Skeletal muscle tissue (tissue), 4 donors: Measurements from ENCODE around the gene SGPP2. TPM values are rescaled to one million over a fixed set of nuclear protein-coding genes. Genes with fewer than 3 reads are reported as not detected.

Source experiments
- H3K27ac ChIP-seq: one replicate; pipeline ENCODE4 v1.7.0; 2013; ENCODE audit warnings: mild to moderate bottlenecking, low read depth, low read length, inconsistent platforms
- H3K27me3 ChIP-seq, 3 donors: one replicate each; pipeline ENCODE4 v1.7.0; 2013; ENCODE audit warnings: low read length in 3 of 3; ENCODE audit not compliant: control insufficient read depth in 3 of 3, insufficient read depth in 3 of 3
- H3K36me3 ChIP-seq, 3 donors: one replicate each; pipeline ENCODE4 v1.7.0; 2013; ENCODE audit warnings: low read length in 3 of 3; ENCODE audit not compliant: control insufficient read depth in 3 of 3, insufficient read depth in 3 of 3
- H3K4me1 ChIP-seq, 3 donors: one replicate each; pipeline ENCODE4 v1.7.0; 2013; ENCODE audit warnings: low read length in 3 of 3, mild to moderate bottlenecking in 3 of 3; ENCODE audit not compliant: control insufficient read depth in 3 of 3, insufficient read depth in 3 of 3
- H3K4me3 ChIP-seq, 3 donors: one replicate each; pipeline ENCODE4 v1.7.0; 2013; ENCODE audit warnings: low read length in 3 of 3
- H3K9ac ChIP-seq, 3 donors: one replicate each; pipeline ENCODE4 v1.7.0; 2013; ENCODE audit warnings: low read length in 3 of 3, mild to moderate bottlenecking in 3 of 3, moderate library complexity in 2 of 3, low read depth in 1 of 3
- H3K9me3 ChIP-seq, 3 donors: one replicate each; pipeline ENCODE4 v1.7.0; 2013; ENCODE audit warnings: low read length in 3 of 3; ENCODE audit not compliant: control insufficient read depth in 3 of 3
- total RNA-seq: library from RNA; depleted of rRNA; stranded (reverse); fragments of >200 nt; gene quantifications from one replicate; pipeline ENCODE4 v1.2.3, GENCODE V29; 2014
- donor health status: Osteomylitis.

SGPP2 gene
- total RNA-seq, 1 donor from 2014 or later, result not detected

DNA sequence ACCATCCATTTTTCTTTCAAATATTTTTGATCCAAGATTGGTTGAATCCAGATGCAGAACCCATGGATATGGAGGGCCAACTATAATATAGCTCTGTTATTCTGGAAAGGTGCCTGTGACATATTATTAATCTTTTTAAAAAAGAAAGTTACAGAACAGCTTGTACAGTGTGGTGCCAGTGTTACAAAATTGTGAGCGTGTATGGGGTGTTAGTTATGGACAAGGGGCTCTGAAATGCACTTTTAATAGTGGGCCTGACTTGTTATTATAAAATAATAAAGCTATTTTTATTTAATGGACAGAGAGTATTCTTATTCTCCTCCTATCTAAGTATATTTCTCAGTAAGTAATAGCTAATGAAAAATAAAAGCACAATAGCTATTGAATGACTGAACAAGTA lies 120.3 kb downstream of the SGPP2 start:
- Histone ChIP-seq H3K27me3 (no peaks in the 10 kb centered on the region), H3K27ac (no peak overlapping the region), H3K9ac (no peak overlapping the region), H3K9me3 (no peaks in the 10 kb centered on the region), H3K36me3 (no peaks in the 10 kb centered on the region), H3K4me1 (no peaks in the 10 kb centered on the region), H3K4me3 (no peak overlapping the region)

DNA sequence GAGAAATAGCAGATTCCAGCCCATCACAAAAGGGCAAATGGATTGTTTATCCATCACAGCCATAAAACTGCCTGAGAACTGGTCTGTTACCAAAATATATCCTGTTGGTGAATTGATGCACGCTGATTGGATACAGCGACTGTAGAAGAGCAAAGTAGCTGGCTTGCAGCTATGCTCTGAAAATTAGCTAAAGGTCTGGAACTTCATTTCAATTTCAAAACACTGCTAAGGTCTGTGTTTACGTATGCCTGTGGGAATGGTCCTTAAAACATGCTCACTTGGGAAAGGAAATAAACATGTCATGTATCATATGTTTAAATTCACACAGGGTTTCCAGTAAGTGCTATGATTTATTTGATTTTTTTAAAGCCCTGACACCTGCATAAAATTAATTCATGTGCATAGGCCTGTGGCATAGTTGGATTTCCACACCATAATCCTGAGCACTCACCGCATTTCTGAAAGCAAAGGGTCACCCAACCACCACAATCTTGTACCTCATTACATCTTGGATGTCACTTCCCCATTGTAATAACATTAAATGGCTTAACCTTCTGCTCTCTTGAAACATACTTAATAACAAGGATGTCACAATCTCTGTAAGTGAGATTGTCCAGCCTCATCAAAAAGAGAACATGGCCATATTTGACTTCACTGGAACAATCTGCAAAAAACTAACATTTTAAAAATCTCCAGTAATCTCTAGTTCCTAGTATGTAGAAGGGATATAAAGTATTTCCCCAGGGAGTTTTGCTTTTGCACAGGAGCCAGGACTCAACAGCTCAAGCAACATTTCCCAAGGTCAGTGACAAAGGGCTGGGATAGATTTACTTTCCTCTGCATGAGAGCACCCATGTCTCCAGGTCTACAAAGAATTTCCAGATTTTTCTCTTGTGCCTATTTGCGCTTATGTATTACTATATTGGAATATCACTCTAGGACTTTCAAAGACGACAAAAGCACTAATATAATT lies 121.8 kb downstream of the SGPP2 start:
- Histone ChIP-seq H3K4me1 (no peaks in the 10 kb centered on the region), H3K27me3 (peaks cover 0 to 2% (median 0%) of the 10 kb centered on the region in 3 donors), H3K9me3 (no peaks in the 10 kb centered on the region), H3K36me3 (no peaks in the 10 kb centered on the region), H3K9ac (no peak overlapping the region), H3K27ac (no peak overlapping the region), H3K4me3 (no peak overlapping the region)

DNA sequence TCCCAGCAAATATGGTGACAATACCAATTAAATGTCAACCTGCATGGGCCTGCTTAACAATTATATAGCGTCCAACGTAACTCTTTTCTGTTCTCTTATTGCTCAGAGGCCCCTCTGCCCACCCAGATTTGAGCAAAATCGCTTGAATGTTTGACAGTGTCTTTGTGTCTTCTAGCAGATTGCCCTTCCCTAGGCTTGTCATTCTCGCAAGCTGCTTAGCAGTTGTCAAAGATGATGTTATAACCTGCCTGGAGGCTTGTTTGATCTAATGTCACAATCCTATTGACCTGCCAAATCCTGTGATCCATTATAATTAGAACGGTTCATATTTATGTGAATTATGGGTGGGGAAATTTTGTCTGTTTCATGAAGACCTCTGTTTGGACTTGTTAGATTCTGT lies 122.7 kb downstream of the SGPP2 start:
- H3K9ac ChIP-seq, result no peak overlapping the region
- H3K27ac ChIP-seq, result no peak overlapping the region
- H3K27me3 ChIP-seq, result peaks cover 0 to 3% (median 0%) of the 10 kb centered on the region in 3 donors
- H3K4me3 ChIP-seq, result no peak overlapping the region
- H3K9me3 ChIP-seq, result no peaks in the 10 kb centered on the region
- no peaks in the 10 kb centered on the region for H3K36me3 ChIP-seq
- H3K4me1 ChIP-seq, result no peaks in the 10 kb centered on the region

DNA sequence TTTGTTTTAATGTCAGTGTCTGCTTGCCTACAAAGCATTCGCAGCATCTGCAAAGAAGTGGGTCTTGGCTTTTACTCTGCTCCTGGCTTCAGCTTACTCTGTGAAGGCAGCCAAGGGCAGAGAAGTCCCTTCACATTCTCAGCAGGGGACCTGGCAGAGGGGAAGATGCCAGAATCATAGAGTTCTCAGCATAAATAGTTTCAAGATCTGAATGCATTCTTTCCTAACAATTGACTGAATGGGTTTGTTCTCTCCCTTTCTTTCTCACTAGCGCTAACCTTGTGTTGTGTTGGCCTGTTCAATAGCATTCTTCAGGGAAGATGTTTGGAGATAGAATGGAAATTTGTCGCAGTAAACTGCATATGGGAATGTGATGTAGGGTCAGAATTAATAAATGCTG lies 124.6 kb downstream of the SGPP2 start:
- Histone ChIP-seq H3K36me3 (no peaks in the 10 kb centered on the region), H3K27ac (no peak overlapping the region), H3K9me3 (no peaks in the 10 kb centered on the region), H3K4me1 (no peaks in the 10 kb centered on the region), H3K27me3 (peaks cover 0 to 8% (median 0%) of the 10 kb centered on the region in 3 donors), H3K4me3 (no peak overlapping the region), H3K9ac (no peak overlapping the region)

DNA sequence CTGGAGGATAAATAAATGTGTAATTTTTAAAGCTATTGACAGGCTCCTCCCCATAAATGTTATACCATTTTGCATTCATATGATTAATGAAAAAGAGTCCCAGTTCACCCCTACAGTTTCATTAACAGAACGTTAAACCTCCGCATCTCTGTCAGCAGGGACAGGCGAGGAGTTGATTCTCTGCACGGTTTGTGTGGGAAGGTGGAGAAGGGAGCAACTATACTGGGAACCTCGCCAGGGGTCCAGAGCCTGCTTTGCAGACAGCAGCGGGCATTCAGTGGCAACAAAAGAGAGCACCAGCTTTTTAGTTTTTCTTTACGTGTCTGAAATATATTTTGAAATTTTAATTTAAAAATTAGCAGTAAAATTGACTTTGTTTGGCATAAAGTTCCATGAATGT lies 130.2 kb downstream of the SGPP2 start:
- H3K27me3 ChIP-seq, result peaks cover 3 to 27% (median 9%) of the 10 kb centered on the region in 3 donors
- H3K4me1 ChIP-seq, result no peaks in the 10 kb centered on the region

DNA sequence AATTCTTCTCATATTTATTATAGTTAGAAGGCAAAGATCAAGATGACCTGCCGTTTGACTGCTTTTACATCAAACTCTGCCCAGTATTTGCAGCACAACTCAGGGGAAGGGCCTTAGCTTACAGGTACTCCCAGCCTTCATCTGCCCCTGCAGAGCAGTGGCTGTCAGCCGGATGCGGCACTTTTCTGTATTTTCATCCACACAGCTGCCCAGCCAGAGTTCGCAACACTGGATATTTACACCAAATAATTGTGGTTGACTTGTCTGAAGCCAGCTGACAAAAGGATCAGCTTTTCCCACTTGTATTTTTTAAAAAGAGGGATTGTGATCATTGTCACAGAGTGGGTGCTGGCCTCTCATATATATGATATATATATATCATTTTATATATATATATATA lies 136.8 kb downstream of the SGPP2 start:
- Histone ChIP-seq H3K9ac (no peak overlapping the region), H3K27me3 (peaks cover 3 to 9% (median 9%) of the 10 kb centered on the region in 3 donors), H3K36me3 (no peaks in the 10 kb centered on the region), H3K9me3 (no peaks in the 10 kb centered on the region), H3K4me1 (no peaks in the 10 kb centered on the region), H3K27ac (no peak overlapping the region), H3K4me3 (no peak overlapping the region)

More for the DNA sequence above, 130.2 kb downstream of the SGPP2 start:
- Histone ChIP-seq H3K9ac (no peak overlapping the region), H3K4me3 (no peak overlapping the region), H3K9me3 (no peaks in the 10 kb centered on the region), H3K27ac (no peak overlapping the region), H3K36me3 (no peaks in the 10 kb centered on the region)

DNA sequence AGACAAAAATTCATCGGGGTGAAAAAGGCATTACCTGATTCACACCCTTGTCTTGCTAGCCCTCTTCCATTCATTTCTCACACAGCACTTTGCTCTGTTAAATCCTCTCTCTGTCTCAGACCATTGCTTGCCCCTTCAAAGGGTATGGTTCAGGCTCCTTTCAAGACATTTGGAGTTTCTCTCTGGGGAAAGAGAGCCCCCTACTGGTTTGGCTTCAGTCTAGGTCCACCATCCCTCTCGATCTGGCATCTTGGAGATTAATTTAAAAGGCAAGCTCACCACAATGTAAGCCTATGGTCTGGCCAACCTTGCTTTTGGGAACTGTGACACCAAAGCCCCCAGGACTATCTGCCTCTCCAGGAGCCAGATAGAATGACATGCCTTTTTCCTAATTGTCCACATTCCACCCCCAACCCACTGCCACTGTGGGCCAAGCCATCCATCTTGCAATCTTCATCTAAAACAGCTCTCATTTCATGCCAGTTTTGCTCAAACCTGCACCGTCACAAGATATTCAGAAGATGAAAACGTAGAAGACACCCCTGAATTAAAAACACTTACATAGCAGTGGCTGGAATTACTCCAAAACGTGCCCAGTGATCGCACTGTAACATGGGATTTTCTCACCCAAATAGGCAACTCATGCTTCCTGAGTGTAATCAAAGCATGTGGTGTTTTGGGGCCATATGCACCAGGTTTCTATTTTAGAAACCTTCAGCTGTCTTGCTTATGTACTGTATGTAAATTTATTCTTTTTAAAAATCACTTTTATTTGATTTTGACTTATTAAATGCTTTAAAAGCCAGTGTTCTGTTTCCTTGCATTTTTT lies 137.7 kb downstream of the SGPP2 start:
- peaks cover 2 to 9% (median 5%) of the 10 kb centered on the region in 3 donors for H3K27me3 ChIP-seq
- H3K36me3 ChIP-seq, result no peaks in the 10 kb centered on the region
- no peak overlapping the region for H3K9ac ChIP-seq
- H3K4me1 ChIP-seq, result no peaks in the 10 kb centered on the region
- no peaks in the 10 kb centered on the region for H3K9me3 ChIP-seq
- H3K4me3 ChIP-seq, result no peak overlapping the region
- no peak overlapping the region for H3K27ac ChIP-seq

DNA sequence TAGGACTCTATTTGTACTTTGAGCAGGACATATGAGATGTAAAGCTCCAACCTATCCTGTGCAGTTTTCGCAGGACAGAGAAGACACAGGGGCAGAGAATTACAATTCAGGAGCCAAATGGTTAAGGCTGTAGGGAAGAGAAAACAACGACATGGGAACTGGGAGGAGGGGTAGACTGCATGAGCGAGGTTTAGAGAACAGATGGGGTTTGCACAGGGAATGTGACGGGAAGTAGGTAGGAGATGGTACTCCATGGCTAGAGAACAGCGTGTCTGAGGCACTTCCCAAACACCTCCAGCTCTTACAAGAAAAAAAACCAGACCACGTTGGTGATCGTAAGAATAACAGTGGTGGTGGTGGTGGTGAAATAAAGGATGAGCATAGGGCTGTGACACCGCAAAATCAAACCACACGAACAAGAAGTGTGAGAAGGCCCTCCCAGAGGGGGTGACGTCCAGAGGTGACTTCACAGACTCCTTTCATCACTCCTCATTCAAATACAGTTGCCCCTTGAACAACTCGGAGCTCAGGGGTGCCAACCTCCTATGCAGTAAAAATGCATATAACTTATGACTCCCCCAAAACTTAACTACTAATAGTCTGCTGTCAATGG lies 138.9 kb downstream of the SGPP2 start:
- Histone ChIP-seq H3K4me3 (no peak overlapping the region), H3K27me3 (peaks cover 0 to 5% (median 2%) of the 10 kb centered on the region in 3 donors), H3K4me1 (no peaks in the 10 kb centered on the region), H3K36me3 (peaks cover 0 to 4% (median 2%) of the 10 kb centered on the region in 3 donors), H3K27ac (no peak overlapping the region), H3K9ac (no peak overlapping the region), H3K9me3 (no peaks in the 10 kb centered on the region)

DNA sequence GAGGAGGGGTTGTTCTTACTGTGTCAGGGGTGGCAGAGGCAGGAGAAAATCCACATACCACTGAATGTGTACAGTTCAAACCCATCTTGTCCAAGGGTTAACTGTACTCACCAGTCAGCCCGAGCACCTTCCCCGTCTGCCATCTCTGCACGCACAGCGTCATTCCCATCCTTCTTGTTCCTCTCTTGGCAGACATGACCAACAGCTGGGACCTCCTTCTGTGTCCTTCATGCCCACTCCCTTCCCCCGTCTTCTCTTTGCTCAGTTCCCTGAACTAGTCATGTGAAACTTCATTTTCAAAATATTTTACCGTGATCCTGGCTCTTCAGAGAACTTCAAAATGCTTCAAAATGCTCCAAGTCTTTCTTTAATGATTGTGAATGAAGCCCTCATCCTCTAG lies 139.6 kb downstream of the SGPP2 start:
- Histone ChIP-seq H3K4me3 (no peak overlapping the region), H3K4me1 (peaks cover 0 to 4% (median 0%) of the 10 kb centered on the region in 3 donors), H3K27ac (no peak overlapping the region), H3K27me3 (no peaks in the 10 kb centered on the region), H3K9me3 (no peaks in the 10 kb centered on the region), H3K9ac (no peak overlapping the region), H3K36me3 (peaks cover 0 to 4% (median 2%) of the 10 kb centered on the region in 3 donors)
